ENCODE results near the gene XRCC4. TPM values are rescaled to one million over a fixed set of nuclear protein-coding genes. Genes with fewer than 3 reads are reported as not detected.

XRCC4 gene
- total and polyA plus RNA-seq, 9 of the 15 experiments (the other 6 are each of a cell fraction or from before 2014, with no cell fraction given) = 13.6 to 61.6 (median 22.4) TPM

DNA sequence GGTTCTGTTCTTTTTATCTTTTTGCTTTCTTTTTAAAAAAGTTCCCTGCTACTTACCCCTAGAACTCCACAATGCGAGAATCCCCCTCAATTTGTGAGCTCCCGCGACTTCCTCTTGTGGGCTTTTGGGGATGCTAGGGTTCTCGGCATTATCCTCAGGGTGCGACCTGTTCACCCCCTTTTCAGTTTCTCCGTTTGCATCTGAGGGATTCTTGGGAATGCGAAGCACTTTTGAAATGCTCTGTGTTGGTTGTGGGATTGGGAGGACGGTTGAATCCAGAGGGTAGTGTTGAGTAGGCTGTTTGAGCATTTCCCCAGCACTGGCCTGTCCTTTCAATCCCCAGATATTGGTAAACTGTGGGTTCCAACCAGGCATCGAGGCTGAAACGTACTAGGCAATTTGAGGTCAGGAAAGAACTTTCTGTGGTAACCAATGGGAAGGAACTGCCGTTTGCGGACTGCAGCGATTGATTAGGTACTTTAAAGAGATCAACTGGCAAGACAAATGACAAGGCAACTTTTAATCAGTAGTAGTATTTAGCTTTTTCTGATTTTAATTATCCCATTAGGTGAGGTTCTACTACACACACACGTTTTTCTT, 415 bp downstream of the XRCC4 start:
- Histone ChIP-seq H3K4me3 (peak overlapping the region; percentile 93), H3K27ac (ENCODE audit: extremely low read depth, low read depth, low read length) (peak overlapping the region; percentile 96), H3K36me3 (ENCODE audit: control insufficient read depth, insufficient read depth, low read length) (peaks cover 32% of the 10 kb centered on the region; the same call in 2 of the 3 replicates), H3K4me1 (replicated peaks in 1 of 2; ENCODE audit: control insufficient read depth in 2 of 2, insufficient read depth in 2 of 2, low read length in 2 of 2) (no peaks in the 10 kb centered on the region), H4K20me1 (replicated peaks; ENCODE audit: control insufficient read depth, insufficient read depth, low read length) (no peaks in the 10 kb centered on the region; the same call in 1 of the 2 replicates), H3K79me2 (ENCODE audit: control insufficient read depth, insufficient read depth, low read length) (peaks cover 72% of the 10 kb centered on the region), H3K9me1 (ENCODE audit: control insufficient read depth, insufficient read depth, low read length) (no peaks in the 10 kb centered on the region), H3K27me3 (ENCODE audit: control insufficient read depth in 2 of 2, insufficient read depth in 2 of 2, low read length in 2 of 2) (no peaks in the 10 kb centered on the region), H3K4me2 (ENCODE audit: insufficient read depth, low read length) (peak overlapping the region; percentile 89), H3K9me3 (replicated peaks; ENCODE audit: control insufficient read depth, insufficient read depth, low read depth, low read length) (no peaks in the 10 kb centered on the region), H2AFZ (ENCODE audit: low read depth, low read length) (peak overlapping the region; percentile 87), H3K9ac (ENCODE audit: insufficient read depth in 1 of 2, low read depth in 2 of 2, low read length in 2 of 2) (peak overlapping the region; percentile 86 to 98; a peak in 3 of 4 replicates)
- CTCF ChIA-PET (ENCODE audit: low intra/inter-chr PET ratio) = no interaction called here
- WGBS (ENCODE audit: insufficient coverage, low coverage, missing lambda C conversion rate) = 2% methylated on average over 14 of the region's 14 CpGs
- peak; percentile 18 to 64 (median 28) for DNase-seq (ENCODE audit: extremely low read depth in 1 of 4, low spot score in 3 of 4)
- intact Hi-C loops (cut with micrococcal nuclease) = no loop called here
- POLR2A ChIA-PET = interaction anchor here (0.6 to 1.4 kb wide), 13 partner anchors 11 to 470 kb away, joined by 3 to 4 read pairs (median 3); no protein-coding TSS in a partner anchor
- FAIRE-seq = peak; percentile 67
- TSS peak; percentile 82 for BruUV-seq (replicated peaks)
- in situ Hi-C loops (cut with MboI) = no loop called here
- peak; percentile 38 for ATAC-seq
- 0 out of 4 replicates have a peak, but pooled peaks of 1 of the 2 experiments have one; percentile 45 for TF ChIP-seq MLLT1 (IDR thresholded peaks at IDR 0.05)
- no peak for TF ChIP-seq ZNF133 (CRISPR knock-in tag; IDR thresholded peaks at IDR 0.05)
- TF ChIP-seq ZNF696 (CRISPR knock-in tag; conservative IDR thresholded peaks at IDR 0.05) = no peak
- 0 out of 2 replicates have a peak, but pooled peaks have one; percentile 6 for TF ChIP-seq MYBL2 (IDR thresholded peaks at IDR 0.05; ENCODE audit: low read depth)
- no peak for TF ChIP-seq MYBL2 (CRISPR knock-in tag; IDR thresholded peaks at IDR 0.05; ENCODE audit: borderline replicate concordance)
- TF ChIP-seq FOS (IDR thresholded peaks at IDR 0.05; ENCODE audit: extremely low read depth, insufficient read length) = no peak
- no peak for TF ChIP-seq HNRNPH1 (optimal IDR thresholded peaks at IDR 0.05; ENCODE audit: low read depth, low read length)
- peak; percentile 31 for TF ChIP-seq BRD9 (IDR thresholded peaks at IDR 0.05; ENCODE audit: low read depth, partially characterized antibody)
- no peak for TF ChIP-seq ZNF239 (CRISPR knock-in tag; IDR thresholded peaks at IDR 0.05)
- TF ChIP-seq ERF (CRISPR knock-in tag; IDR thresholded peaks at IDR 0.05) = 0 out of 2 replicates have a peak, but pooled peaks have one; percentile 36
- no peak for TF ChIP-seq CBX3 (IDR thresholded peaks at IDR 0.05; ENCODE audit: borderline replicate concordance in 1 of 2, low read length in 2 of 2)
- TF ChIP-seq ZNF695 (CRISPR knock-in tag; IDR thresholded peaks at IDR 0.05) = peak; percentile 27
- TF ChIP-seq, protein P1, sequence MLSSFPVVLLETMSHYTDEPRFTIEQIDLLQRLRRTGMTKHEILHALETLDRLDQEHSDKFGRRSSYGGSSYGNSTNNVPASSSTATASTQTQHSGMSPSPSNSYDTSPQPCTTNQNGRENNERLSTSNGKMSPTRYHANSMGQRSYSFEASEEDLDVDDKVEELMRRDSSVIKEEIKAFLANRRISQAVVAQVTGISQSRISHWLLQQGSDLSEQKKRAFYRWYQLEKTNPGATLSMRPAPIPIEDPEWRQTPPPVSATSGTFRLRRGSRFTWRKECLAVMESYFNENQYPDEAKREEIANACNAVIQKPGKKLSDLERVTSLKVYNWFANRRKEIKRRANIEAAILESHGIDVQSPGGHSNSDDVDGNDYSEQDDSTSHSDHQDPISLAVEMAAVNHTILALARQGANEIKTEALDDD (IDR thresholded peaks at IDR 0.05) = peak; percentile 78
- TF ChIP-seq ARID2 (IDR thresholded peaks at IDR 0.05) = no peak
- TF ChIP-seq ATF6 (CRISPR knock-in tag; IDR thresholded peaks at IDR 0.05) = no peak
- no peak for TF ChIP-seq SRSF9 (IDR thresholded peaks at IDR 0.05; ENCODE audit: borderline replicate concordance, low read depth, low read length)
- no peak for TF ChIP-seq ZNF699 (CRISPR knock-in tag; IDR thresholded peaks at IDR 0.05; ENCODE audit: insufficient replicate concordance)
- TF ChIP-seq ZNF431 (CRISPR knock-in tag; IDR thresholded peaks at IDR 0.05) = no peak
